Globus pallidus (tissue), 1 donor: Measurements from ENCODE around the gene TRIM2.

ENCODE experiments used
- DNase-seq: peaks from one replicate; pipeline ENCODE4 v3.0.0-alpha.2; 2015; ENCODE audit warnings: low spot score

TRIM2 gene

DNA sequence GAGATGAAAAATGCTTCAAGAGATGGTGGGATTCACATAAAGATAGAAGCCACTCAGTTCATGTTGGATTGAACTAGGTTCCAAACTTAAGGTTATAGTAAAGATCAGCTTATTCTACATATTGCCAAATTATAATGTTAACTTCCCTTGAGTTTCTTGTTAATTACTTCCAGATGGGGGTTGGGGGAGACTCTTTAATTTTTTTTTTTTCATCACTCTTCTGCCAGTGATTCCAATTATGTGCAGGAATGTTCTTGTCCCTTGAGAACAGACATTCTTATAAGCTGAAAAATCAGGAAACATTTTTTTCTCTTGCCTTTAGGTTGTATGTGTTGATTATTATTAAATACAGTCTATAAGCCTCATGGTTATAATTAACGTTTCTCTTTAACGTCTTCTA, 170.2 kb downstream of the TRIM2 start:
- DNase-seq = no peak

DNA sequence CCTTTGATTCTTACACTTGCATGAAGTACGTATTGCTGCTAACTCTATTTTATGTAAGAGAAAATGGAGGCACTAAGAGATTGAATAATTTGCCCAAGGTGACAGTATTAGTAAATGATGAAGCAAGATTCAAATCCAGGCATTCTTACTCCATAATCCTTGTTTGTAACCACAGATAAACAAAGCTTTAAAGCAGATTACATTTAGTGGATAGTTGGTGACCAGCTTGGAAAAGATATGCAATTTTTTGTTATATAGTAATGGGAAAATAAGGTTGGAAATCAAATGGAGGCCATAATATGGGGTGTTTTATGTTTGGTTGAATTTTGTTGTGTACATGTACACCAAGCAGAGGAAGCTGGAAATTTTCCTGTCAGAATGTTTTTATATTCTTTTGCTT, 171.1 kb downstream of the TRIM2 start:
- DNase-seq = no peak

DNA sequence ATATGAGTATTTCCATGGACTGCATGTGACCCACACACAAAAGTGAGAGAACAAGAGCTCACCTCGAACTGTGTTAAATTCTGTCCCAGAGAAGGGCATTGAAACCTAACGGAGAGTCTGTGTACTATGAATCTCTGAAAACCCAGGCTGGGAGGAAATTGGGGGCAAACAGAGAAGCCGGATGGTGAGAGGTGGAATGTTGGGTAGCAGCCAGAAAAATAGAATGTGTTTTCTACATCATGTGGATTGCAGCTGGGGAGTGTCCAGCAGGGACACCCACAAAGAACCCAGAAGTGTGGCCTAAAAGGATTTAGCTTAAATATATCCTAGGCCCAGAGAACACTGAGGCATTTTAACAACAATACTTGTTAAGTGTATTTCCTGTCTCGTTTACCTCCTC, 178.9 kb downstream of the TRIM2 start:
- DNase-seq = no peak

DNA sequence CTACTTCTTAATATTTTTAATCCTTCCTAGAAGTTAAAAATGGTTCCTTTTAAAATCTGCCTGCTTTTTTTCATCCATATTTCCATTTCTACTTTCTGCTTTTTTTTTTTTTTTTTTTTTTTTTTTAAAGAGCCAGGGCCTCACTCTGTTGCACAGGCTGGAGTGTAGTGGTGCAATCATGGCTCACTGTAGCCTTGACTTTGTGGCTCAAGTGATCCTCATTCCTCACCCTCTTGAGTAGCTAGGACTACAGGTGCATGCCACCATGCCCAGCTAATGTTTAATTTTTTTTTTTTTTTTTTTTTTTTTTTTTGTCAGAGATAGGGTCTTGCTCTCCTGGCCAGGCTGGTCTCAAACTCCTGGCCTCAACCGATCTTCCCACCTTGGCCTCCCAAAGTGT, 179.9 kb downstream of the TRIM2 start:
- no peak for DNase-seq

DNA sequence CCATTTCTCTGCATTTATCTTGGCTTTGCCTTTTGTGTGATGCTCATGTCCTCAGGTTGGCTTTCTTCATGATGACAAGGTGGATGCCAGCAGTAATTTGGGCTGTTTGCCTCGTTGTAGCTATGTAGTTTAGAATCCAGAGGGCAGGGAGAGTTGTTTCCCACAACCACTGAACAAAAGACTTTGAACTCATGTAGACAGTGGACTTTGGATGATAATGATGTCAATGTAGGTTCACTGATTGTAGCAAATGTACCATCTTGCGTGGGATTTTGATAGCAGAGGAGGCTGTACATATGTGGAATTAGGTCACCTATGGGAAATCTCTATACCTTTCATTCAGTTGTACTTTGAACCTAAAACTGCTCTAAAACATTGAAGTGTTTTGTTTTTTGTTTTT, 181.5 kb downstream of the TRIM2 start:
- DNase-seq = no peak

DNA sequence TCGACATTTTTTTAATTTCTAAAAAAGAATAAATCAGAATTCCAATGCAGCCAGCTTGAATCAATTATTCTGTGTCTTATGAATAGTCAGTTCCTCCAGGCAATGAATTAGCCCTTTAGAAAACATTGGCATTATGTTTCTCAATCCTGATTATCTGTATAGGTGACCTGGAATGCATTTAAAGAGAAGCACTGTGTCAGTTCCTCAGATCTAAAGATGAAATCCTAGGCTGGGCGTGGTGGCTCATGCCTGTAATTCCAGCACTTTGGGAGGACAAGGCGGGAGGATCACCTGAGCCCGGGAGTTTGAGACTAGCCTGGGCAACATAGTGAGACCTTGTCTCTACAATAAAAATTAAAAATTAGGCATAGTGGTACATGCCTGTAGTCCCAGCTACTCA, 183.7 kb downstream of the TRIM2 start:
- no peak for DNase-seq
